ENCODE measurements around the gene CEACAM21.

Gene CEACAM21

DNA sequence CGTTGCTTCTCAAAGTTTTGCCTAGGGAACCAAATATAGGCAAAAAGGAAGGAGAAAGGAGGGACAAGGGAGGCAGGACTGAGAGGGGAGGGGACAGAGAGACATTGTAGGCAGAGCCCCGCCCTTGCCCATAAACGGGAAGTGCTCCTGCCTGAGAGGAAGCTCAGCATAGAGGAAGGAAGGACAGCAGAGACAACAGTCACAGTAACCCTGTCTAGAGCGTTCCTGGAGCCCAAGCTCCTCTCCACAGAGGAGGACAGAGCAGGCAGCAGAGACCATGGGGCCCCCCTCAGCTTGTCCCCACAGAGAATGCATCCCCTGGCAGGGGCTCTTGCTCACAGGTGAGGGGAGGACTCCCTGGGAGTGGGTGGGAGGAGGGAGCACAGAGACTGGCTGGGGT, at the start of gene CEACAM21:
Gene CEACAM21 (plus strand): TSS at position 169 of the 400 bp plus-strand sequence. CDS start 109 bp downstream, at position 278.
- no peak for DNase-seq (ENCODE audit: low read depth in 2 of 2, low spot score in 1 of 2)

- DNase-seq (ENCODE audit: low read depth in 2 of 2, low spot score in 1 of 2) = no peak
These were observed 48.9 kb upstream of the CEACAM21 start for GRCh38 chr19:41527089-41527488.

DNA sequence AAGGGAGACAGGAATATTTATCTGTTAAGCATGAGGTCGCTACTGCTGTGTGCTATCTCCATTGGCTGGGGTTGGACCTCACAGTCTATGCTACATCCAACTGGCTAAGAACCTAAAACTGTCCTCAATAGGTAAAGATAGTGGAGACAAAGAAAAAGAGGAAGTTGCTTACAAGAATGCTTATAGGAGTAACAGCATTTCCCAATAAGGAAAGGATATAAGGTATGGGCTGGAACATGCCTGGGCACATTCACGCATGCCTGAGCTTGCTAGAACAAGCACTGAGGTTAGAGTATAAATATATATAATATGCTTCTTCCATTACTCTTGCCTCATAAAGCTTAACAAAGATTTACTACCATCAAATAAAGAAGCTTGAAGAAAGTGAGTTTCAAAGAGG, 47.9 kb upstream of the CEACAM21 start:
- no peak for DNase-seq (ENCODE audit: low read depth in 2 of 2, low spot score in 1 of 2)

GRCh38 chr19:41529484-41530183, 46.3 kb upstream of the CEACAM21 start:
- DNase-seq (ENCODE audit: low read depth in 2 of 2, low spot score in 1 of 2) = no peak

DNA sequence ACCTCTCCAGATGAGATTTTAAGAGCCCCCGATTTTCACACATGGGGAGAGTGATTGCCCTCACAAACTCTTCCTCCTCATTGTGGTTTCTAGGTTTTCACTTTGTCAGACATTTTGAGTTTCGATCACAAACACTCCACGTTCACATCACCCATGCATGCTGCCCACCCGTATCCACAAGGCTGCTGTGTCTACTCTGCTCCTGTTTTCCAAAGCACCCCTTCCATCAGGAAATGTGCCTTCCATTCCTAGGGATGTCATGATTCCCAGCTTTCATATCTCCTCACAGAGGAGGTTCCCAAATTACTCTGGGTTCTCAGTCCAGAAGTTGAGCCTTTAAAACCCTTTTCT, 45.8 kb upstream of the CEACAM21 start:
- DNase-seq (ENCODE audit: low read depth in 2 of 2, low spot score in 1 of 2) = no peak

GRCh38 chr19:41530761-41531301, 45.1 kb upstream of the CEACAM21 start:
- no peak for DNase-seq (ENCODE audit: low read depth in 2 of 2, low spot score in 1 of 2)

- peak; percentile 46 to 76 for DNase-seq (ENCODE audit: low read depth in 2 of 2, low spot score in 1 of 2)
These were observed 44.3 kb upstream of the CEACAM21 start for GRCh38 chr19:41531438-41532311.

DNA sequence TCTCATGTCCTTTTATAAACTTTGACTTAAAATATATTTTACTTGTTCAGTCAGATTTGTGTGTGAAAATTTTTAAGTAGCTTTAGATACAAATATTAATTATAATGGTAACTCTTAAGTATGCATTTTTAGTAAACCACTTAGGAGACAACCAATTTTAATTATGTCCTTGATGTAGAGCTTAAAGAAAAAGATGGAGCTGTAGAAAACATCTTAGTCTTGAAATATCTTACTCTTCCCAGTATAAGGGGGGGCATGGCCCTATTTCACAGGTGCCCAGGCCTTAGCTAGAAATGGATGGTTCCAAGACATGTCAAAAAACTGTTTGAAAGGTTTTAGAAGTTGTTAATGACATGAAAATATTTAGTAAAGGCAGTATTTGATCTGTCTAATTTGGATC, 43.4 kb upstream of the CEACAM21 start:
- DNase-seq (ENCODE audit: low read depth in 2 of 2, low spot score in 1 of 2) = no peak

GRCh38 chr19:41533671-41534215, 42.2 kb upstream of the CEACAM21 start:
- no peak for DNase-seq (ENCODE audit: low read depth in 2 of 2, low spot score in 1 of 2)

DNA sequence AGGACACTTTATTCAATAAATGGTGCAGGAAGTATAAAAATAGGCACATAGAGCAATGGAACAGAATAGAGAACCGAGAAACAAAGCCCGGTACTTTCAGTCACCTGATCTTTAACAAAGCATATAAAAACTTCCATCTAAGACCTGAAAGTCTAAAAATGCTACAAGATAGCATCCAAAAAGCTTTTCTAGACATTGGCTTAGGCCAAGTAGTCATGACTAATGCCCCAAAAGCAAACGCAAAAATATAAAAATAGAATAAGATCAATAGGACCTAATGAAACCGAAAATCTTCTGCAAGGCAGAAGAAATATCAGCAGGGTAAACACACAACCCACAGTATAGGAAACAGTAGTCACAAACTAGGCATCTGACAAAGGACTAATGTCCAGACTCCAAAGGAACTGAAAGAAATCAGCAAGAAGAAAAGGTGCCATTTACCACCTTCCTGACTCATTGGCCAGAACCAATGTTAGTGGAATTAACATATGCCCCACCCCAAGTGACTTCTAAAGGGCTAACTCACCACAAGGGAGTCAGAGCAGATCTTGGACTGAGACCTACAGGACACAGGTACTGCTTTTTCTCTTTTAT, 40.8 kb upstream of the CEACAM21 start:
- no peak for DNase-seq (ENCODE audit: low read depth in 2 of 2, low spot score in 1 of 2)

DNA sequence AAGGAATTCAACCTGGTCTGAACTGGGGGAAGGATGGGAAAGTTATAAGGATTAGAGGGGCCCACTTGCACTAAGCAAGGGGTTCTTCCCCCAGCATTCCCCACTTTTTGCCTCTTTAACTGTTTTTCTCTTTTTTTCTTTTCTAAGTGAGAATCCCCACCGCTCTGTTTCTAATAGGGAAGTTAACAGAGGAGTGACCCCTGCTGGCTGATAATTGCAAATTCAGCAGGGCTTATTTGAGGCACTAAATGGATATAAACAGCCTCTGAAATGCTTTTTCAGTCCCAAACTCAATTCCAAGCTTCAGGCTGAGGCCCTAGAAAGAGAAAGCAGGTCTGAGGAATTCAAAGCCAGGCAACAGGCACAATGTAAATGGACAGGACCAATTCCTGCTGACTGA, 38.2 kb upstream of the CEACAM21 start:
- no peak for DNase-seq (ENCODE audit: low read depth in 2 of 2, low spot score in 1 of 2)

DNA sequence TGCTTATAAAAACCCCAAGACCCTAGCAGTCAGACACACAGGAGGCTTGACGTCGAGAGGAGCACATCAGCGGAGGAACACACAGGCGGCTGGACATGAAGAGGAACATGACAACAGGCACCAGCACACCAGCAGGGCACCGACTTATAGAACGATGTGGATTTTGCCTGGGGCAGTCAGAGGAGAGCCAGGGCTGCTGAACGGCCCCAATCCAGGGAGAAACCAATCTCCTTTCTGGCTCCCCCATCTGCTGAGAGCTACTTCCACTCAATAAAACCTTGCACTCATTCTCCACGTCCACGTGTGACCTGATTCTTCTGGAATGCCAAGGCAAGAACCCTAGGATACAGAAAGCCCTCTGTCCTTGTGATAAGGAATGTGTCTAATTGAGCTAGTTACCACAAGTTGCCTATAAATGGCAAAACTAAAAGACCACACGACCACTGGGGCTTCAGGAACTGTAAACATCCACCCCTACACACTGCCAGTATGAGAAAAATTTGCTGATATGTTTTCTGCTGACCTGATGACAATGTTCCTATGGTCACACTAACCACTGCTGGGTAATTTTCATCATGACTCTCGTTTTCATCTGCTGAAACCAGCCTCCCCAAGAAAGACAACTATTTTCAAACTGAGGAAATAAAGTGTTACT, 35.8 kb upstream of the CEACAM21 start:
- DNase-seq (ENCODE audit: low read depth in 2 of 2, low spot score in 1 of 2) = no peak

DNA sequence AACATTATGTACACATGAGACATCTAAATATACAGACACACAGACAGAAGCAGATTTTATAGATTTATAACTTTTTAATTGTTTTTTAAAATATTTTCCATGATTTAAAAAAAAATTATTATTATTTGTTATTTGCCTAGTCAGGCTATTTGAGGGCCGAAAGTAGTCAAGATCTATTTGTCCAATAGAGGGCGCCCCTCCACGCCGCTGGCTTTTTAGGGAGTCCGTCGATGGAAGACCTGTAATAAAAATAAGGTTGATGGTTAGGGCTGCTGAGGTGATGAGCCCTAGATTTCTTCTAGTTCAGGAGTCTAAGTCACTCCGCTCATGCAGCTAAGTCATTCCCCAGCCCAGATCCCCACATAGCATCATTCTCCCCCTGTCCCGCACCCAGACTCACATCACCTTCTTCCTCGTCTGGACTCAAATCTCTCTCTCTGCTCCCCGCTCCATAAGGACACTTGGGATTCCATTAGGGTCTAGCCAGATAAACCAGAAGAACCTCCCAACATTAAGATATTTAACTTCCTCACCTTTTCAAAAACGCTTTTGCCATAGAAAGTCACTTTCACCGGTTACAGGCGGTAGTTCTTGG, 33.9 kb upstream of the CEACAM21 start:
- DNase-seq (ENCODE audit: low read depth in 2 of 2, low spot score in 1 of 2) = peak; percentile 53 to 65

DNA sequence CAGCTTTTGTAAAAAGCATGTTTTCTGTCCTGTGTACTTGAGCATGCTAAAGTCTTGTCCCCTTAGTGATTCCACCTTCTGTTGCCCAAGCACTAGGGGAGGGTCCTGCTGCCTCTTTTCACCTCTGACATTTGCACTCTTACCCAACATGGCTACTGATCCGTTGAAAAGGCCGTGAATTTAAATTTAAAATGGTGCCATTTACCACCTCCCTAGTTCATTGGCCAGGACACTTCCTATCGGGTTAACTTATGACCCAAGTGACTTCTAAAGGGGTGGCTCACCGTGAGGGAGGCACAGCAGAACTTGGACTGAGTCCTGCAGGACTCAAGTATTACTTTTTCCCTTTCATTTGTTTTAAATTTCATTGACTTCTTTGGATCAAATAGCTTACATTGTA, 33.3 kb upstream of the CEACAM21 start:
- no peak for DNase-seq (ENCODE audit: low read depth in 2 of 2, low spot score in 1 of 2)

DNA sequence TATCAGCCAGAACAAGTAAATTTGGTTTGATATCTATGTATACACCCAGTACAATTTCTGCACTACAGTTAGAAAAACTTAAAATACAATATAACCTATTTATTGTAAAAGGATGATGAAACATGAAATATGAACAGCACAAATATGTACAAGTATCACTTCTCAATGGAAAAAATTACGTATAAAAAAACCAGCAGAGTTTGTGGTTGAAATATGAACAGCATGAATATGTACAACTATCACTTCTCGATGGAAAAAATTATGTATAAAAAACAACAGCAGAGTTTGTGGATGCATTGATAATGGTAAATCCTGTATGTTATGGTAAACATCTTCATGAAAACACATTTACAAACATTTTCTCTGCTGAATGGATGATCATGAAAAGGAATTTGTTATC, 32.4 kb upstream of the CEACAM21 start:
- no peak for DNase-seq (ENCODE audit: low read depth in 2 of 2, low spot score in 1 of 2)

DNA sequence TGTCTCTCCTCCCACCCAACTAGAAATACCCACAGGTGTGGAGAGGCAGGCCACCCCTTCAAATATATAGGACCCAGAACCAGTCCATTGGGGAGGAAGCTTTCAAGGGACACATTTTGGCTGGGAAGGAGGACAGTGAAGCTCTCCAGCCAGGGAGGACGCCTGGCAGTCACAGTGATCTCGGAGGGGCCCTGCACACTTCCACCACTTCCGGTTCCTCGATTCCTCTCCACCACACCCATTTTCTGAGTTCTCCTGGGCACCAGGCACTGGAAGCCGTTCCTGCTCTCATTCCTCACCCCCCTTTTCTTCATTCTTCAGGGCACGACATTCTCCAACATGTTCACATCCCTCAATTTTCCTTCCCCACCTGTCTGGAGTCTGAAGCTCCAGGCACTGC, 30.4 kb upstream of the CEACAM21 start:
- DNase-seq (ENCODE audit: low read depth in 2 of 2, low spot score in 1 of 2) = no peak

DNA sequence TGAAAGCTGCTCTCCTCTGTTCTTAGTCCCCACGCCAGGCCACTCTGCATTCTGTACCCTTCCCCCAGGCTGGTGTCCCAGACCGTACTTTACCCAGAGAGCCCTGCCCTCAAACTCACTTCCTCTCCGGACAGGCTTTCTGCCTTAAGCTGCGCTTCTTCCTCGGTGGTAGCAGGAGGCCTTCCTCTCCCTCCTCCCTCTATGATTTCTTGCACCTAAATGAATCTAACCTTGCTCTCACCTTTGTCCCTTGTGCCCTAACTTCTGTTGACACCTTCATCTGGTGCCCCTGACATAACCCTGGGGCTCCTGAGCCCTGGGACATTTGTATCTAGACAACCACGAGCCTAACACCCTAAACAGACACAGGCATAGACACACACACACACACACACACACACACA, 29.6 kb upstream of the CEACAM21 start:
- DNase-seq (ENCODE audit: low read depth in 2 of 2, low spot score in 1 of 2) = no peak

DNA sequence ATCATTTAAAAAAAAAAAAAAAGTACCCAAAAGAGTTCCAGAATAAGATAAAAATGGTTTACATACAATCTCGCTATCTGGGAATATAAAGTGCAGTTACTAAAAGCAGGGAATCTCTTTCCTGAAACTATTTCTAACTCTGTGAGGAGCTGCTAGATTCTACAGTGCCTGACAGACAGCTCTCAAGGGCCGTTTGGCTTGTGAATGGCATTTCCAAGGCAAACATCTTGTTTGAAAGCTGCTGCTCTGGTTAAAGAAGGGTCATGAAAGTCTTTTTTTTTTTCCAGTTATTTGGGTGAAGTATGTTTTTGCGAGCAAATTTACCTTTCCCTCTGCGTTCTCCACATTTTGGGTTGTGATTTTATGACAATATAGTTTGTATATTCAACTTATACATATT, 29.0 kb upstream of the CEACAM21 start:
- DNase-seq (ENCODE audit: low read depth in 2 of 2, low spot score in 1 of 2) = no peak

GRCh38 chr19:41547569-41547968, 28.4 kb upstream of the CEACAM21 start:
- no peak for DNase-seq (ENCODE audit: low read depth in 2 of 2, low spot score in 1 of 2)

DNA sequence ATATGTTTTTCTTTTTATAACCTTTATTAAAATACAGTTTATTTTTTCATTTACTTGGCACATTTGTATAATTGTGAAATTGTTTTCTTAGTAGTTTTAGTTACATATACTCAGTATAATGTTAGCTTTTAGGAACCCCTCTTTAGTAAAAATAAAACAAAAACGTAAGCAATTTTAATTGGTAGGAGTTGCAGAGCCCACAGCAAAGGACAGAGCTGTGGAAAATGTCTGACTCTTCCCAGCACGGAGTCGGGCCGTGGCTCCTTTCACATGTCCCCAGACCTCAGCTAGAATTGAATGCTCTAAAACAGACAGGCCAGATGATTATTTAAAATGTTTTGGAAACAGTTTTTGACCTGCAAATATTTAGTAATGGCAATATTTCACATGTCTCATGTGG, 27.9 kb upstream of the CEACAM21 start:
- no peak for DNase-seq (ENCODE audit: low read depth in 2 of 2, low spot score in 1 of 2)
